Measurements from ENCODE around the gene PSMD6.

Gene PSMD6

DNA sequence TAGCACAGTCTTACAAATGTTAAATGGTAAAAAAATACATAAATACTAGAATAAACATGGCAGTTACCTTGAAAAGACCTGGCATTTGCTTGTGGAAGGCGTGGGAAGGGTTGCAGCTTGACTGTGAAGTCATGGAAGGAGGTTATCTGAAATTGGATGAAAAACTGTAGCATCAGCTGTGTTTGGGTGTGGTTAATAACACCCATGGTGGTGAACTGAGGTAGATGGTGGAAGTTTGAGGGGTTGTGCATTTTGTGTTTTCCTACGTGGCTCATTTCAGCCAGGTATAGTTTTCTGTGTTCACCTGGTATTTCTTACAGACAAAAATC, 46.5 kb downstream of the PSMD6 start:
- DNase-seq (ENCODE audit: low spot score): no peak

GRCh38 chr3:63976161-63976871, 47.0 kb downstream of the PSMD6 start:
- DNase-seq (ENCODE audit: low spot score): no peak

GRCh38 chr3:63975723-63976122, 47.6 kb downstream of the PSMD6 start:
- no peak for DNase-seq (ENCODE audit: low spot score)

DNA sequence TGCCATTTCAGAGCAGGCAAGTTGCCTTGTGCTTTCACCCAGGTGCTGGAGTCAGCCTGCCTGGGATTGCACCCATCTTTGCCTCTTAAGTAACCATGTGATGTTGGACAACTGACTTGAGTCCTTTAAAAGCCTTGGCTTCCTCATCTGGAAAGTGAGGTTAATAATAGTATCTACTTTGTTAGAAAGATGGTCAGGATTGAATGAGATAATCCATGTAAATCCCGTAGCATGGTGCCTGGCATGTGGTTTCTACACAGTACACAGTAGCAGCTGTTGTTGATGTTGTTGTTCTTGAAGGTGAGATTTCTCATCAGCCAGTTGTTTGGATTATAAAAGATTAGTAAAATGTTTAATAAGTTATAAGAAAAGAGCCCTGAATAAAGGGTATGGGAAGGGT, 48.8 kb downstream of the PSMD6 start:
- DNase-seq (ENCODE audit: low spot score): no peak

GRCh38 chr3:63973406-63973805, 49.9 kb downstream of the PSMD6 start:
- DNase-seq (ENCODE audit: low spot score): no peak

DNA sequence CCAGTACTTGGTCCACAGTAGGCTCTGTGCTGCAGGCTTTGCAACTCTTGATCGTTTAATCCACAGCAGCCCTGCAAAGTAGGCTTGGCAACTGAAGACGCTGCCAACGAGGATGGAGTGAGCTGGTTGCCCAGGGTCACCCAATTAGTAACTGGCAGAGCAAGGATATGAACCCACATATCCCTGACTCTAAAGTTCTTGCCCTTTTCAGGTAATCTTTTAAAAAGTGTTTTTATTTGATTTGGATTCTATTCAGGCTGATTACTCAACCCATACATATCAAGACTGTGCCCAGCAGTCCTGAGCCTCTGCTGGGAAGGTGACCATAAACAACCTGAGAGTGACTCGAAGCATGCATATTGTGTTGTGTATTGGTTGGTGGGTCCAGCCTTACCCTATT, 50.3 kb downstream of the PSMD6 start:
- no peak for DNase-seq (ENCODE audit: low spot score)

DNA sequence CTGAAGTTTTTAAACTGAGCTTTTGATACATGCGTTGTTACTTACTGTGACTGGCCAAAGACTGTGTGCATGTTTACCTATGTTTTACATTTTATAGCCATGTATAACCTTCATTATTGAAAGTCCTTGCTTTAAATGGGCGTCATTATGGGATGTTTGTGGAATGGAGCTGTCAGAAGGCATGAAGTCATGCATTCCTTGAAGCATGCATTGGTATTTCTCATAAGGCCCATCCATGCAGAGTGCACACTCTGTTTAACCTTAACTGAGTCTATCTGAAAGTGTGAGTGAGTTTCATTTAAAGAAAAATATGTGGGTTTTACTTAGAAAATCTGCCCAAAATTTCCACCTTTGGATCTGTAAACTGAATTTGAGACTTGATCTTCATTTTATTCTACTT, 51.1 kb downstream of the PSMD6 start:
- no peak for DNase-seq (ENCODE audit: low spot score)

GRCh38 chr3:63970631-63971475, 52.4 kb downstream of the PSMD6 start:
- no peak for DNase-seq (ENCODE audit: low spot score)

DNA sequence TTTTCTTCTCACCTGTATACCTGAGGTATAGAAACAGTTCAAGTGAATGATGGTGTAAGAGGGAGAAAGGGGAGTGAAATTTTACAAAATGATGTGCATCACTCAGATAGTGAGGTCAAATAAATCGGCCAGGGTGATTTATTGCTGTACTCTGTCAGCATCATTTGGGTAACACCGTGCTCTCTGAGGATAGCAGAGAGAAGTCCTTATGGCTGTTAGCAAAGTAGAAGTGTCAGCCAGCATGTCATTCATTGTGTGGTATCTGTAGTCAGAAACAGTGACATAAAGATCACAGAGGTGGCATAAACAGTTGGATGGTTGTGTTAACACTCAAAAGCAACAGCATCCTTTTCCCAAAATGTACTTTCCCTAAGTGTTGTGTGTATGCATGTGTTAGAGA, 53.4 kb downstream of the PSMD6 start:
- no peak for DNase-seq (ENCODE audit: low spot score)

DNA sequence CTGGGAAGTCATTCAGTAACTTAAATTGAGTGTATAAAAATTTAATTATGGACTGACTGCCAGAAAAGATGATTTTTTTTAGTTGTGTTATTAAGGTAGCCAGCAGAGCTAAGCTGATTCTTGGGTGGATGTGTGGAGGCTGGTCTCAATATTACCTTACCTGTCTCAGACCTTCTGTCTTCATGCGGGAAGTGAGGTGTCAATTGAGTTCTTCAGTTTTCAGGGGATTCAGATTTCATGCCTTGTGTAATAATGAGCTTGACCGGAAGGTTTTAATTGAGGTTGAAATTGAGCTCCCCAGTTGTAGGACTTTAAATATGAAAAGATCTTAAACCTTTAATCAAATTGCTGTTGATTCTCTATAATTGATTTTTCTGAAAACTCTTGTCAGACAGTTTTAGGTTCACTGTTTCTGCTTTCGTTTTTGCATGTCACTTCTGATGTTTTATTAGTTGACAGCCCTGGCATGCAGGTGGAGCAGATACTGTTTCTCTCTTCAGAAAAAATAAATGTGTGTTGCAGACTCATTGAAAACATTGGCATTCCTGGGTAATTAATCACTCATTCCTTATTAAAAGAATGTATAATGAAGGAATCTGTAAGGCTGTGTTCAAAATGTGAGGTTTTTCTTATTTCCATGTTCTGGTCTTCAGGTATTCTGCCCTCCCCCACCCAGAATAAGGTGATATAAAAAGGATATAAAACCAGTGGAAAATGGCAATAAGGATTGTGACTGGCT, 54.5 kb downstream of the PSMD6 start:
- DNase-seq (ENCODE audit: low spot score): no peak

GRCh38 chr3:63967675-63968611, 55.4 kb downstream of the PSMD6 start:
- peak; percentile 60 for DNase-seq (ENCODE audit: low spot score)

DNA sequence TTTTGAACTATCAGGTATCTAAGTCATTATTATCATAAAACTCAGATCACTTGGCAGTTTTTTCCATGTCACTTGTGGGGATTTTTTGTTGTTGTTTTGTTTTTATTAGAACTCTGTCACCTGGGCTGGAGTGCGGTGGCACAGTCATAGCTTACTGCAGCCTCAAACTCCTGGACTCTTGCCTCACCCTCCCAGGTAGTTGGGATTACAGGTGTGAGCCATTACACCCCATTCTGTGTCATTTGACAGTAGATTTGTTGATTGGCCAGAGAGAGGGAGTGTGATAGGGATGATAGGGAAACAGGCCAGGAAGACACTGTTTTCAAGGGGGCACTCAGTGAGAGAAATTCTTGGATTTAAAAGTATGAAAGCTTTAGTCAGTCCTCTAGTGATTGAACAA, 56.4 kb downstream of the PSMD6 start:
- no peak for DNase-seq (ENCODE audit: low spot score)

GRCh38 chr3:63966007-63966406, 57.3 kb downstream of the PSMD6 start:
- no peak for DNase-seq (ENCODE audit: low spot score)

GRCh38 chr3:63964681-63965485, 58.4 kb downstream of the PSMD6 start:
- DNase-seq (ENCODE audit: low spot score): peak; percentile 34

DNA sequence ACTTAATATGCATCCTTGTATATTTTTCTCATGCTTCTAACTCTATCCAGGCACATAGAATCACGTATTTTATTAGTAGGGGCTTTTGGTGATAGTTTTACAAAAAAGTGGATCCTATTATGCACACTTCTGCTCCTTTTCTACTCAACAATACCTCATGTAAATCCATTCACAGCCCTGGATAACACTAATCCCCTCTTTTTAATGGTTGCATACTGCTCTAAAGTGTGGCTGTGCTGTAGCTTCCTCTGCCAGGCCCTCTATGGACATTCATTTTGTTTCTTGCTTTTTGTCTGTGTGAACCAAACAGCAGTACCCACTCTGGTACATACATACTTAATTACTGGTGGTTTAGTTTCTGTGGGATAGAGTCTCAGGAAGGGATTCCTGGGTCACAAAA, 59.8 kb downstream of the PSMD6 start:
- DNase-seq (ENCODE audit: low spot score): no peak

- peak; percentile 55 for DNase-seq (ENCODE audit: low spot score)
Observed at GRCh38 chr3:63961891-63962290, 61.4 kb downstream of the PSMD6 start.
